KOPT-K1 (cell line): Measurements from ENCODE around the gene CERT1.
"Not testable (repeated sequence)": the region's sequence is repeated elsewhere in the genome, so short reads cannot be mapped to it uniquely, and the experiment has no call there.

Experiments
- H3K27ac ChIP-seq: fragments of 200-600 bp; sonication (generic); 2 replicates; pipeline ENCODE4 v1.5.1; 2016; ENCODE audit warnings: antibody characterized with exemption, mild to moderate bottlenecking, low read depth, low read length; ENCODE audit not compliant: poor library complexity, severe bottlenecking
- H3K36me3 ChIP-seq: fragments of 200-600 bp; sonication (generic); 2 replicates; pipeline ENCODE4 v1.5.1; 2017; ENCODE audit warnings: antibody characterized with exemption, mild to moderate bottlenecking, low read length, moderate library complexity; ENCODE audit not compliant: insufficient read depth
- H3K9me3 ChIP-seq: fragments of 200-600 bp; sonication (generic); 2 replicates; pipeline ENCODE4 v1.5.1; 2017; ENCODE audit warnings: antibody characterized with exemption, low read length, mild to moderate bottlenecking; ENCODE audit not compliant: insufficient read depth, poor library complexity, severe bottlenecking

Gene CERT1

DNA sequence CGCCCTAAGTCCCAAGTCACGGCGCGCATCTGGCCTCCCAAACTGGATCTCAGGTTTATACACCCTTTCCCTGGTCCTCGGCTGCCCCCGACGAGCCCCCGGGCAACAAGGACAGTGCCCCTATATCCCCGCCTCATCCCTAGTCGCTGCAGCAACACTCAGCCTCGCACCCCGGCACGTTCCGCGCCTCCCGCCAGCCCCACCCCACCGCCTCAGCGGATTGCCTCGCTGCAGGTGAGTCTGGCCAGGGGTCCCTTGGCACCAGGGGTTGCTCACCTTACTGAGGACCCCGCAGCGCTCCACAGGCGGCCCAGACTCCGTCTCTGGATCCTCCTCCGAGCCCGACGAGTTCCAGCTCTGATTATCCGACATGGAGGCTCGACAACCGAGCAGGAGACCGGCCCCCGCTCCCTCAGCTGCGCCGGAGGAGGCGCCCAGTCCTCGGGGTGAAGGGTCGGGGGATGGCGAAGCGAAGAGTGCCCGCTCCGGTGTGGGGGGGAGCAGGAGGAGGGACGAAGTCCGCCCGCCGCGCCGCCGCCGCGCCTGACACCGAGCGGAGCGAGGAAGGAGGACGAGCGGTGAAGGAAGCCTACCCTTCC, 494 bp downstream of the CERT1 start:
- no peaks in the 10 kb centered on the region for H3K36me3 ChIP-seq
- peaks cover 6% of the 10 kb centered on the region for H3K9me3 ChIP-seq
- H3K27ac ChIP-seq, result peak overlapping the region; percentile 77

GRCh38 chr5:75510417-75510835, 1.0 kb downstream of the CERT1 start:
- Histone ChIP-seq H3K36me3 (no peaks in the 10 kb centered on the region), H3K9me3 (peaks cover 6% of the 10 kb centered on the region), H3K27ac (peak overlapping the region; percentile 77)

DNA sequence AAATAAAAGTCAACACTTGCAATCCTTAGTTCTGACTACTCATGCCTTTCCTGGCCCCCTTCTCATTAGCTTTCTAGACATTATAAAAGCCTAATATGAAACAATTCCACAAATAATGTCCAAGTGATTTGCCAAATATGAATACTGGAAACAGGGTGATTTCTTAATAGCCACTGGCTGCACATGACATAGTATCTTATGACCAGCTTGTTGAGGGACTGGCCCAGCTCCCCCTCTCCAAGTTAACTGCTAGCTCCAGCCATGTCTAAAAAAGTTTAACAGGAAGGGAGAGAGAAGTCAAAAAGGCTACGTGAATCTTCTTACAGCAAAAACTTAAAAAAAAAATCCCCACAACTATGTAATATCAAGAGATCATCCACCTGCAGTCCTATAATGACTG, 1.5 kb downstream of the CERT1 start:
- H3K36me3 ChIP-seq, result peaks cover 3% of the 10 kb centered on the region
- H3K27ac ChIP-seq, result peak overlapping the region; percentile 77
- peaks cover 6% of the 10 kb centered on the region for H3K9me3 ChIP-seq

DNA sequence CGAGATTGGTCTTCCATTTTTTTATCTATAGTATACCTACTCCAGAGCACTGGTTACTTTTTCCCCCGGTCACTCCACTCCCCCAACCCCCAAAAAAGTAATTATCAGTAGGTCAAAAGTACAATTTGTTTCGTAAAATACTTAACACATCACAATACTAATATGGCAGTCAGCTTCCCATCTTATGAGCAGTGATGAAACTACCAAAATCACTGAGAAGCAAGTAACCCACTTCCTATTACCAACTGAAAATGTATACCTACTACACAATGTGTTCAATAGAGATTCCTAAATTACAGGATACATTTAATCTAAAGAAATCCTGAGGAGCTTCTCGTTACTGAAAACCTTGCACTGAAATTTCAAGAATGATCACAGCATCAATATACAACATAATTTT, 1.9 kb downstream of the CERT1 start:
- Histone ChIP-seq H3K9me3 (peaks cover 6% of the 10 kb centered on the region), H3K36me3 (peaks cover 7% of the 10 kb centered on the region), H3K27ac (peak overlapping the region; percentile 77)

GRCh38 chr5:75507841-75508240, 3.6 kb downstream of the CERT1 start:
- peaks cover 6% of the 10 kb centered on the region for H3K9me3 ChIP-seq
- H3K36me3 ChIP-seq, result peaks cover 14% of the 10 kb centered on the region
- no peak overlapping the region for H3K27ac ChIP-seq

- not testable (repeated sequence) for H3K27ac ChIP-seq, H3K9me3 ChIP-seq
- H3K36me3 ChIP-seq, result peaks cover 14% of the 10 kb centered on the region
Observed at GRCh38 chr5:75505112-75505511, 6.3 kb downstream of the CERT1 start.

- peaks cover 11% of the 10 kb centered on the region for H3K9me3 ChIP-seq
- H3K27ac ChIP-seq, result not testable (repeated sequence)
- peaks cover 29% of the 10 kb centered on the region for H3K36me3 ChIP-seq
Observed at GRCh38 chr5:75498875-75499274, 12.6 kb downstream of the CERT1 start.

DNA sequence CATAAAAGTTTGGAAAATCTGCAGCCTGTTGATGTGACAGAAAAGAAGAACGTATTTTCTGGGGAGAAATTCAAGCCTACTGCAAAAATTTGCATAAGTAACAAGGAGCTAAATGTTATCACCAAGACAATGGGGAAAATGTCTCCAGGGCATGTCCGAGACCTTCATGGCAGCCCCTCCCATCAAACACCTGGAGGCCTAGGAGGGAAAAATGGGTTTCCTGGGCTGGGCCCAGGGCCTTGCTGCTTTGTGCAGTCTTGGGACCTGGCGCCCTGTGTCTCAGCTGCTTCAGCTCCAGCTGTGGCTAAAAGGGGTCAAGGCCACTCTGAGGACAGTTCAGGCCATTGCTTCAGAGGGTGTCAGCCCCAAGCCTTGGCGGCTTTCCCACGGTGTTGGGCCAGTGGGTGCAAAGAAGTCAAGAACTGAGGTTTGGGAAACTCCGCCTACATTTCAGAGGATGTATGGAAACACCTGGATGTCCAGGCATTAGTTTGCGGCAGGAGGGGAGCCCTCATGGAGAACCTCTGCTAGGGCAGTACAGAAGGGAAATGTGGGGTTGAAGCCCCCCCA, 13.1 kb downstream of the CERT1 start:
- Histone ChIP-seq H3K27ac (no peak overlapping the region), H3K9me3 (peaks cover 11% of the 10 kb centered on the region), H3K36me3 (peaks cover 30% of the 10 kb centered on the region)

- peaks cover 11% of the 10 kb centered on the region for H3K9me3 ChIP-seq
- H3K27ac ChIP-seq, result no peak overlapping the region
- peaks cover 50% of the 10 kb centered on the region for H3K36me3 ChIP-seq
Observed at GRCh38 chr5:75496026-75496425, 15.4 kb downstream of the CERT1 start.

DNA sequence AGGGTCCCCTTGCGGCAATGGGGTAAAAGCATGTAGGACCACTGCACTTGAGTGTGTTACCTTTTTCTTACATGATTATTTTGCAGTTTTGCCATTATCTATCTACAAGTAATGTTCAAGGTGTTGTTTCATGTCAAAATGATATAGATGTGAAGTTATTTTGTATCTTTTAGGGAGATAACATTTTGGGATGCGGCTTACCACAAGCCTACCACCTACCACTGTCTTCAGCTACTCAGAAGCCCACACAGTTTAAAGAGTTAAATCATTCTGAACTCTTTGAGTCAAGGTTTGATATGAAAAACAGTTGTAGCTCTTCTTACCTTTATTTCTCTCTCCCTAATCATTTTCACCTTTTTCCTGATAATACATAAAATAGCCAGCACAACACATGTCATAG, 19.8 kb downstream of the CERT1 start:
- Histone ChIP-seq H3K36me3 (peaks cover 37% of the 10 kb centered on the region), H3K27ac (no peak overlapping the region), H3K9me3 (peaks cover 35% of the 10 kb centered on the region)

DNA sequence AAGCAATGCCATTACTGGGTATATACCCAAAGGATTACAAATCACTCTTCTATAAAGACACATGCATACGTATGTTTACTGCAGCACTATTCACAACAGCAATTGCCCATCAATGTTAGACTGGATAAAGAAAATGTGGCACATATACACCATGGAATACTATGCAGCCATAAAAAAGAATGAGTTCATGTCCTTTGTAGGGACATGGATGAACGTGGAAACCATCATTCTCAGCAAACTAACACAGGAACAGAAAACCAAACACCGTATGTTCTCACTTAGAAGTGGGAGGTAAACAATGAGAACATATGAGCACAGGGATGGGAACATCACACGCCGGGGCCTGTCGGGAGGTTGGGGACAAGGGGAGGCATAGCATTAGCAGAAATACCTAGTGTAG, 21.6 kb downstream of the CERT1 start:
- not testable (repeated sequence) for H3K27ac ChIP-seq
- peaks cover 30% of the 10 kb centered on the region for H3K36me3 ChIP-seq
- peaks cover 47% of the 10 kb centered on the region for H3K9me3 ChIP-seq

DNA sequence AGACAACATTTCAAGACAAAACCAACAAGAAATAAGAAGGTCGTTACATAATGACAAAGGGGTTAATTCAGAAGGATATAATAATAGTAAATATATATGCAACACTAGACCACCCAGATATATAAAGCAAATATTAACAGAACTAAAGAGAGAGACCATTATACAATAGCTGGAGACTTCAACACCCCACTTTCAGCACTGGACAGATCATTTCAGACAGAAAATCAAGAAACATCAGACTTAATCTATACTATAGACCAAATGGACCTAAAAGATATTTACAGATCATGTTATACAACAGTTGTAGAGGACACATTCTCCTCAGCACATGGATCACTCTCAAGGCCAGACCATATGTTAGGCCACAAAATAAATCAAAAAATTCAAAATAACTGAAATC, 26.8 kb downstream of the CERT1 start:
- Histone ChIP-seq H3K27ac (no peak overlapping the region), H3K9me3 (peaks cover 71% of the 10 kb centered on the region), H3K36me3 (0 out of 2 replicates have a peak, but pooled peaks cover under 1% of the 10 kb centered on the region)

DNA sequence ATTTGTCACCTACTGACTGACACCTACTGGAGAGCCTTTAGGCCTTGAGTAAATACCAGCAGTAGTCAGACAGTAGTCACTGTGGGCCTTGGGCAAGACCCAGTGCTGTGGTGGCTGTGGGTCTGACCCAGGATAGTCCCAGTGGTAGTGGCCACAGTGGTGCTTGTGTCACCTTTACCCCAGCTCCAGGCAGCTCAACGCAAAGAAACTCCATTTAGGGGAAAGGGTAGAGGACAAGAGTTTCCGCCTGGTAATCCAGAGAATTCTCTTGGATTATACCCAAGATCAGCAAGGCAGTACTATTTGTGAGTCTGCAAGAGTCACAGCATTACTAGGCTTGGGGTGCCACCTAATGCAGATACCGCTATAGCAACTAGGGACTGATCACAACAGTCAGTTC, 28.9 kb downstream of the CERT1 start:
- Histone ChIP-seq H3K27ac (no peak overlapping the region), H3K9me3 (peaks cover 60% of the 10 kb centered on the region), H3K36me3 (0 out of 2 replicates have a peak, but pooled peaks cover 3% of the 10 kb centered on the region)

DNA sequence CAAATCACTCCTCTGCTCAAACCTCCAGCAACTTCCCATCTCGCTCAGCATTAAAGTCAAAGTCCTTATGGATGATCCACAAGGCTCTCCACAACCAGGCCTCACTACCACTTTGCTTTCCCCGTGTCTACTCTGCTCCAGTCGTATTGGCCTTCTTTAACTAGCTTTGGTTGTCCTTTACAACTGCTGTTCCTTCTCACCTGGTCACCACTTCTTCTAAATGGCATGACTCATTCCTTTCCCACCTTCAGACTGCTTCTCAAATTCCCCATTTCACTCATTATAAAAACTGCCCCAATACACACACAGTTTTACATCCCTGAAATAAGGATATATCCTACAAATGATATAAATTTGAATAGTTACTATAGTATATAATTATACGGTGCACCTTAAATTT, 30.4 kb downstream of the CERT1 start:
- Histone ChIP-seq H3K27ac (no peak overlapping the region), H3K36me3 (0 out of 2 replicates have a peak, but pooled peaks cover 3% of the 10 kb centered on the region)

DNA sequence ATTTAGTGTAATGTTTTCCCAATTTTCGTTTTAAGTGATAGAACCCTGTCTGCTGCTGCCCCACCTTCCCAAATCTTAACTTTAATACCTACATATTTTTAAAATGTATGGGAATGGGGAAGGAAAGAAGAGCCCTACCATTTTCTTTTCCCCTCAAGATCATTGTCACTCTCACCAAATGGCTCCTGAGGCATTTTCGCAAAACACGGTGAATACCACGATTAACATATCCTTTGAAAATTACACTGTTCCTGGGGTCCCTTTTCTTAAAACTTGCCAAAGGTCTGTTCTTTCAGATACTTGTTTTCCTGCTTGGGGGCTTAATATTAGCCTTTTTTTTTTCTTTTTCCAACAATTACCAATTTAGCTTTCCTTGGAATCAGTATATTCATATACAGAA, 36.1 kb downstream of the CERT1 start:
- 0 out of 2 replicates have a peak, but pooled peaks cover 3% of the 10 kb centered on the region for H3K36me3 ChIP-seq
- H3K9me3 ChIP-seq, result peaks cover 15% of the 10 kb centered on the region
- no peak overlapping the region for H3K27ac ChIP-seq

More for the DNA sequence above, 30.4 kb downstream of the CERT1 start:
- peaks cover 46% of the 10 kb centered on the region for H3K9me3 ChIP-seq

GRCh38 chr5:75473463-75473862, 38.0 kb downstream of the CERT1 start:
- Histone ChIP-seq H3K9me3 (peaks cover 29% of the 10 kb centered on the region), H3K36me3 (no peaks in the 10 kb centered on the region), H3K27ac (no peak overlapping the region)
